IMR-90 (cell line): ENCODE results near the gene PGGHG. TPM values are rescaled to one million over a fixed set of nuclear protein-coding genes. Genes with fewer than 3 reads are reported as not detected.

Source experiments
- ATAC-seq: fragments of 200-7000 bp; cut with Tn5 transposase; 2 replicates; pipeline ENCODE4 v1.9.1; 2020; ENCODE audit warnings: low read depth, mild to moderate bottlenecking, moderate library complexity
- BruUV-seq: library from RNA; stranded (reverse); fragments of 400-500 nt; replicated peaks from 2 replicates; lab custom pipeline; 2021; lab: Mats Ljungman, UMichigan
- CTCF ChIA-PET: fragments of 300-600 bp; formaldehyde crosslinking; extraction: SDS; loops from one replicate; lab custom pipeline; 2021; ENCODE audit warnings: antibody characterized with exemption; lab: Yijun Ruan, JAX
- POLR2A ChIA-PET: fragments of 300-600 bp; sonication (Branson Sonifier 250); formaldehyde crosslinking; loops from one replicate; lab custom pipeline; 2022; ENCODE audit warnings: antibody characterized with exemption; ENCODE audit not compliant: unreplicated experiment; lab: Charles Lee
- DNase-seq: peaks from one replicate; pipeline ENCODE4 v3.0.0; 2013
- H2AFZ ChIP-seq: replicated peaks from 2 replicates; pipeline ENCODE3; 2013; ENCODE audit warnings: low read length, mild to moderate bottlenecking; ENCODE audit not compliant: poor library complexity
- H2AK5ac ChIP-seq: 2 replicates; pipeline ENCODE4 v1.6.1; 2013; ENCODE audit warnings: low read depth, low read length, inconsistent platforms
- H2AK9ac ChIP-seq: replicated peaks from 2 replicates; pipeline ENCODE3; 2013; ENCODE audit warnings: mild to moderate bottlenecking, low read depth, low read length, moderate library complexity; ENCODE audit not compliant: poor library complexity
- H2BK120ac ChIP-seq: 2 replicates; pipeline ENCODE4 v1.6.1; 2013; ENCODE audit warnings: low read depth, low read length, inconsistent platforms
- H2BK15ac ChIP-seq: 3 replicates; pipeline ENCODE4 v1.6.1; 2013; ENCODE audit warnings: low read depth, low read length, inconsistent platforms
- H2BK20ac ChIP-seq: 2 replicates; pipeline ENCODE4 v1.6.1; 2013; ENCODE audit warnings: low read depth, mild to moderate bottlenecking, inconsistent platforms, low read length, moderate library complexity
- H2BK5ac ChIP-seq: 2 replicates; pipeline ENCODE4 v1.6.1; 2013; ENCODE audit warnings: mild to moderate bottlenecking, low read depth, low read length, inconsistent platforms; ENCODE audit not compliant: poor library complexity, severe bottlenecking
- H3K14ac ChIP-seq: replicated peaks from 2 replicates; pipeline ENCODE4 v1.6.1; 2013; ENCODE audit warnings: low read depth, low read length, inconsistent platforms
- H3K18ac ChIP-seq: 2 replicates; pipeline ENCODE4 v1.6.1; 2013; ENCODE audit warnings: low read depth, low read length, control low read depth
- H3K23ac ChIP-seq: 2 replicates; pipeline ENCODE4 v1.6.1; 2013; ENCODE audit warnings: low read depth, low read length, inconsistent platforms
- H3K27ac ChIP-seq: 2 replicates; pipeline ENCODE4 v1.5.1; 2013; ENCODE audit warnings: mild to moderate bottlenecking, control low read depth, low read length; ENCODE audit not compliant: insufficient read depth
- H3K27me3 ChIP-seq: 2 replicates; pipeline ENCODE4 v1.6.1; 2013; ENCODE audit warnings: low read length; ENCODE audit not compliant: control insufficient read depth, insufficient read depth
- H3K36me3 ChIP-seq: 2 replicates; pipeline ENCODE4 v1.6.1; 2013; ENCODE audit warnings: low read length, mixed read lengths; ENCODE audit not compliant: control insufficient read depth, insufficient read depth
- H3K4ac ChIP-seq: 2 replicates; pipeline ENCODE4 v1.6.1; 2013; ENCODE audit warnings: low read depth, low read length, inconsistent platforms
- H3K4me1 ChIP-seq: 2 replicates; pipeline ENCODE4 v1.6.1; 2013; ENCODE audit warnings: low read length, mixed read lengths; ENCODE audit not compliant: control insufficient read depth, insufficient read depth
- H3K4me2 ChIP-seq: 2 replicates; pipeline ENCODE4 v1.6.1; 2013; ENCODE audit warnings: low read depth, mild to moderate bottlenecking, control low read depth, low read length, moderate library complexity
- H3K4me3 ChIP-seq: 2 replicates; pipeline ENCODE4 v1.5.1; 2013; ENCODE audit warnings: low read depth, mild to moderate bottlenecking, control low read depth, low read length, moderate library complexity; ENCODE audit not compliant: insufficient read depth
- H3K56ac ChIP-seq: 2 replicates; pipeline ENCODE4 v1.6.1; 2013; ENCODE audit warnings: low read length, inconsistent platforms; ENCODE audit not compliant: insufficient read depth; ENCODE audit errors: extremely low read depth
- H3K79me1 ChIP-seq, 2 experiments: 2 replicates each; pipeline ENCODE4 v1.6.1; 2013; ENCODE audit warnings: low read length in 2 of 2, inconsistent platforms in 1 of 2, low read depth in 1 of 2
- H3K9ac ChIP-seq: 2 replicates; pipeline ENCODE4 v1.6.1; 2013; ENCODE audit warnings: low read depth, low read length, control low read depth
- H3K9me1 ChIP-seq: 2 replicates; pipeline ENCODE4 v1.6.1; 2013; ENCODE audit warnings: low read length, inconsistent platforms; ENCODE audit not compliant: insufficient read depth
- H3K9me3 ChIP-seq: 2 replicates; pipeline ENCODE4 v1.6.1; 2013; ENCODE audit warnings: low read length; ENCODE audit not compliant: control insufficient read depth, insufficient read depth
- H4K20me1 ChIP-seq: 2 replicates; pipeline ENCODE4 v1.6.1; 2013; ENCODE audit warnings: low read length, inconsistent platforms; ENCODE audit not compliant: insufficient read depth
- H4K5ac ChIP-seq: 2 replicates; pipeline ENCODE4 v1.6.1; 2013; ENCODE audit warnings: mild to moderate bottlenecking, low read depth, low read length, control low read depth
- H4K8ac ChIP-seq, 2 experiments: 2 replicates each; pipeline ENCODE4 v1.6.1; 2013; ENCODE audit warnings: low read depth in 2 of 2, low read length in 2 of 2, control low read depth in 1 of 2, inconsistent platforms in 1 of 2
- H4K91ac ChIP-seq: 2 replicates; pipeline ENCODE4 v1.6.1; 2013; ENCODE audit warnings: low read depth, low read length, inconsistent platforms; ENCODE audit not compliant: insufficient read depth
- CEBPB ChIP-seq: IDR thresholded peaks from 2 replicates; pipeline ENCODE4 v1.6.1; 2012; ENCODE audit warnings: low read depth, low read length, improper control_type of control experiment
- CTCF ChIP-seq: conservative IDR thresholded peaks from 2 replicates; pipeline ENCODE4 v1.5.1; 2012; ENCODE audit warnings: mild to moderate bottlenecking, low read depth, low read length, improper control_type of control experiment
- NFE2L2 ChIP-seq: fragments of 150-350 bp; IDR thresholded peaks from 2 replicates; pipeline ENCODE4 v1.6.1; 2016; ENCODE audit warnings: low read depth, mild to moderate bottlenecking, low read length
- POLR2A ChIP-seq: IDR thresholded peaks from 2 replicates; pipeline ENCODE4 v1.6.1; 2012; ENCODE audit warnings: mild to moderate bottlenecking, low read depth, low read length
- RAD21 ChIP-seq: IDR thresholded peaks from 2 replicates; pipeline ENCODE4 v1.6.1; 2012; ENCODE audit warnings: low read length, improper control_type of control experiment
- SMC3 ChIP-seq: fragments of 150-350 bp; IDR thresholded peaks from 2 replicates; pipeline ENCODE4 v1.6.1; 2016; ENCODE audit warnings: low read depth, mild to moderate bottlenecking, antibody characterized with exemption, low read length, moderate library complexity
- WGBS, 2 experiments: methylation state at CpG; one replicate each; pipeline versions ENCODE4 v1.1.5 to v1.1.7; 2013; ENCODE audit warnings: missing lambda C conversion rate in 2 of 2; ENCODE audit not compliant: insufficient read length in 1 of 2; ENCODE audit errors: extremely low coverage in 2 of 2; 5-methylcytosine and 5-hydroxymethylcytosine counted together
- dilution Hi-C: fragments of 300-500 bp; cut with HindIII; formaldehyde crosslinking; loops from one replicate; pipeline ENCODE4 v1.14.3; 2018; ENCODE audit warnings: low sequenced_read_pairs; ENCODE audit not compliant: unreplicated experiment
- in situ Hi-C: fragments of 300-500 bp; cut with MboI; formaldehyde crosslinking; loops from 3 replicates; pipeline ENCODE4 v1.14.3; 2019; ENCODE audit warnings: low sequenced_read_pairs, inconsistent platforms, mixed read lengths
- intact Hi-C: fragments of 100-400 bp; cut with micrococcal nuclease; formaldehyde crosslinking; loops from 2 replicates; pipeline ENCODE4 v1.10.0; 2022
- polyA plus RNA-seq, 3 experiments: library from polyadenylated mRNA; depleted of rRNA; stranded (reverse); fragments of >200 nt; gene quantifications; 2 replicates each; pipeline ENCODE4 v1.2.3, GENCODE V29; 2012; ENCODE audit warnings: low replicate concordance in 1 of 3
- total RNA-seq: library from RNA; depleted of rRNA; stranded (reverse); fragments of >200 nt; gene quantifications from 2 replicates; pipeline ENCODE4 v1.2.3, GENCODE V29; 2012

Gene PGGHG
- total and polyA plus RNA-seq, 2 of the 4 experiments (the other 2 are of a cell fraction), result 1.8 to 17.0 TPM

GRCh38 chr11:304915-305843, 16.3 kb downstream of the PGGHG start:
- H2AK9ac ChIP-seq, result no peak overlapping the region
- no peak overlapping the region for H3K23ac ChIP-seq
- H3K4me2 ChIP-seq, result no peak overlapping the region
- H4K8ac ChIP-seq, result no peak overlapping the region
- no peak overlapping the region for H3K14ac ChIP-seq
- in situ Hi-C loops (loop anchor here (10.0 kb wide), 2 partner anchors 50 to 150 kb away; partner anchors contain the start of gene PTDSS2), dilution Hi-C loops (no loop called here), intact Hi-C loops (loop anchor here (2.0 to 5.0 kb wide), 2 partner anchors 98 to 144 kb away; partner anchors contain the start of genes BET1L and RIC8A)
- peaks cover 4% of the 10 kb centered on the region for H3K4me1 ChIP-seq
- peak; percentile 85 for TF ChIP-seq CTCF
- peak; percentile 81 for TF ChIP-seq SMC3
- TF ChIP-seq CEBPB, result no peak
- no peak for TF ChIP-seq POLR2A
- TF ChIP-seq RAD21, result peak; percentile 68
- no peak for TF ChIP-seq NFE2L2
- CTCF ChIA-PET, result interaction anchor here (0.9 kb wide), 2 partner anchors 50 to 53 kb away, joined by 3 read pairs; no protein-coding TSS in a partner anchor
- WGBS, 2 experiments, result 36% methylated on average over 4 of the region's 19 CpGs; no CpG with 5 or more reads in 1 of the 2 experiments
- no peaks in the 10 kb centered on the region for H3K9me3 ChIP-seq
- 0 out of 2 replicates have a peak, but pooled peaks cover 2% of the 10 kb centered on the region for H3K9me1 ChIP-seq
- H2BK120ac ChIP-seq, result peak overlapping the region; percentile 72; the same call in 1 of the 2 replicates
- H3K9ac ChIP-seq, result no peak overlapping the region
- H2BK15ac ChIP-seq, result peak overlapping the region; percentile 81; the same call in 1 of the 3 replicates
- H3K4me3 ChIP-seq, result no peak overlapping the region
- peaks cover 0 to 6% of the 10 kb centered on the region in 2 experiments; a peak in 2 of 4 replicates for H3K79me1 ChIP-seq
- peak; percentile 79 for DNase-seq
- no peaks in the 10 kb centered on the region for H4K20me1 ChIP-seq
- BruUV-seq, result no TSS peak
- POLR2A ChIA-PET, result interaction anchor here (0.6 kb wide), 3 partner anchors 13 to 400 kb away, joined by 3 to 12 read pairs (median 4); no protein-coding TSS in a partner anchor
- ATAC-seq, result peak; percentile 50
- H4K91ac ChIP-seq, result peak overlapping the region; percentile 53; the same call in 1 of the 2 replicates
- H3K18ac ChIP-seq, result no peak overlapping the region
- H2BK20ac ChIP-seq, result 0 out of 2 replicates have a peak overlapping the region, but pooled peaks have one; percentile 53
- no peak overlapping the region for H2AFZ ChIP-seq
- H3K56ac ChIP-seq, result no peak overlapping the region
- peak overlapping the region; percentile 60 for H3K4ac ChIP-seq
- H2BK5ac ChIP-seq, result no peak overlapping the region
- no peak overlapping the region for H3K27ac ChIP-seq
- peaks cover 2% of the 10 kb centered on the region; the same call in 1 of the 2 replicates for H3K36me3 ChIP-seq
- peaks cover 5% of the 10 kb centered on the region for H3K27me3 ChIP-seq
- no peak overlapping the region for H4K5ac ChIP-seq
- H2AK5ac ChIP-seq, result peak overlapping the region; percentile 78; the same call in 1 of the 2 replicates
